Endodermal cell (in vitro differentiated cells): Measurements from ENCODE around the gene HHAT. TPM values are rescaled to one million over a fixed set of nuclear protein-coding genes. Genes with fewer than 3 reads are reported as not detected.

Experiments
- DNase-seq: peaks from one replicate; pipeline ENCODE4 v3.0.0-alpha.2; 2017
- H3K27ac ChIP-seq: 2 replicates; pipeline ENCODE4 v1.5.1; 2013; ENCODE audit warnings: mild to moderate bottlenecking, low read depth, low read length, moderate library complexity
- H3K27me3 ChIP-seq: 2 replicates; pipeline ENCODE4 v1.6.1; 2013; ENCODE audit warnings: mild to moderate bottlenecking, low read length, moderate library complexity; ENCODE audit not compliant: insufficient read depth, control insufficient read depth, poor library complexity, severe bottlenecking
- H3K36me3 ChIP-seq: 2 replicates; pipeline ENCODE4 v1.7.0; 2013; ENCODE audit warnings: mild to moderate bottlenecking, low read length, moderate library complexity; ENCODE audit not compliant: control insufficient read depth, insufficient read depth
- H3K4me1 ChIP-seq: one replicate; pipeline ENCODE4 v1.7.0; 2013; ENCODE audit warnings: low read length; ENCODE audit not compliant: control insufficient read depth, insufficient read depth
- H3K4me3 ChIP-seq: 2 replicates; pipeline ENCODE4 v1.5.1; 2013; ENCODE audit warnings: mild to moderate bottlenecking, low read length, moderate library complexity
- H3K9ac ChIP-seq: 2 replicates; pipeline ENCODE4 v1.6.1; 2013; ENCODE audit warnings: mild to moderate bottlenecking, low read length, moderate library complexity; ENCODE audit not compliant: poor library complexity, severe bottlenecking; ENCODE audit errors: extremely low read depth
- H3K9me3 ChIP-seq: 2 replicates; pipeline ENCODE4 v1.6.1; 2013; ENCODE audit warnings: mild to moderate bottlenecking, low read length, moderate library complexity; ENCODE audit not compliant: control insufficient read depth
- H3K27ac Mint-ChIP-seq: 2 replicates; pipeline ENCODE4 v1.8.0; 2020; ENCODE audit warnings: mixed read lengths
- H3K27me3 Mint-ChIP-seq: 2 replicates; pipeline ENCODE4 v1.8.0; 2021; ENCODE audit warnings: mild to moderate bottlenecking, mixed read lengths; ENCODE audit not compliant: insufficient read depth
- H3K36me3 Mint-ChIP-seq: 2 replicates; pipeline ENCODE4 v1.8.0; 2020; ENCODE audit warnings: low read depth, mixed read lengths
- H3K4me1 Mint-ChIP-seq: 2 replicates; pipeline ENCODE4 v1.8.0; 2020; ENCODE audit warnings: mixed read lengths
- H3K4me3 Mint-ChIP-seq: 2 replicates; pipeline ENCODE4 v1.8.0; 2020; ENCODE audit warnings: mild to moderate bottlenecking, moderate library complexity, mixed read lengths
- H3K9me3 Mint-ChIP-seq: 2 replicates; pipeline ENCODE4 v1.8.0; 2020; ENCODE audit warnings: mild to moderate bottlenecking, mixed read lengths
- WGBS, 2 experiments: methylation state at CpG; one replicate each; pipeline versions ENCODE4 v1.1.5 to v1.1.7; 2013; ENCODE audit warnings: missing lambda C conversion rate in 2 of 2, mixed read lengths in 1 of 2; ENCODE audit not compliant: insufficient coverage in 1 of 2, insufficient read length in 1 of 2; 5-methylcytosine and 5-hydroxymethylcytosine counted together
- total RNA-seq, 2 donors: library from RNA; stranded (reverse); fragmentation: NEBNext Ultra II Directional in 1 of 2; extraction: Animal tissue kit (Norgen Biotek cat#: 25700) in 1 of 2; gene quantifications; 2 replicates in 1 of 2; 3 replicates in 1 of 2; pipeline ENCODE4 v1.2.1, GENCODE V29; 2021
- TF ChIP-seq, protein P1 (sequence below): fragments of 200-600 bp; sonication (generic); conservative IDR thresholded peaks from 2 replicates; pipeline ENCODE4 v1.5.0; 2021; ENCODE audit warnings: antibody characterized with exemption, mild to moderate bottlenecking

Gene HHAT
- total RNA-seq, 2 donors from 2014 or later, result 6.9 to 9.8 TPM

DNA sequence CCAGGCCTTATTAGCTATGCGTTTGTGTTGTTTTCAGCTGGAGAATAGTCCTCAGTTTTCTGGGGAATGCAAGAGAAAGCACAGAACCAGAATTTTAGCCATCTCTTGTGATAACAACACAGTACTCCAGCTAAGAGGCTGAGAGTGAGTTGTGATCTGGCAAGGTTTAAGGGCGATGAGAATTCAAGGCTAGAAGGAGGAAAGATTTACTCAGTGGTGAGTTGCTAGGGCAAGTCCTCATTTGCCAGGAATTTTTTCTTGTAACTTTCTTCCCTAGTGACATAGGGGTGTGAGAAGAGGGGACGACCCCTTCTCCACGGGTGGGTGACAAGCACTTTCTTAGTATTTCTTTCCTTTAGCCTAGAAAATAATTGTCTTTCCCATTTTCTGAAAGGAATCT, 53.2 kb downstream of the HHAT start:
- Histone ChIP-seq H3K36me3 (no peaks in the 10 kb centered on the region), H3K4me3 (no peak overlapping the region), H3K27ac (no peak overlapping the region), H3K4me1 (no peaks in the 10 kb centered on the region), H3K9ac (no peak overlapping the region), H3K9me3 (no peaks in the 10 kb centered on the region), H3K27me3 (no peaks in the 10 kb centered on the region)
- H3K27me3 Mint-ChIP-seq, result no peaks in the 10 kb centered on the region
- no peaks in the 10 kb centered on the region for H3K36me3 Mint-ChIP-seq
- DNase-seq, result no peak
- H3K27ac Mint-ChIP-seq, result no peak overlapping the region
- no peak overlapping the region for H3K4me3 Mint-ChIP-seq
- TF ChIP-seq, protein P1, sequence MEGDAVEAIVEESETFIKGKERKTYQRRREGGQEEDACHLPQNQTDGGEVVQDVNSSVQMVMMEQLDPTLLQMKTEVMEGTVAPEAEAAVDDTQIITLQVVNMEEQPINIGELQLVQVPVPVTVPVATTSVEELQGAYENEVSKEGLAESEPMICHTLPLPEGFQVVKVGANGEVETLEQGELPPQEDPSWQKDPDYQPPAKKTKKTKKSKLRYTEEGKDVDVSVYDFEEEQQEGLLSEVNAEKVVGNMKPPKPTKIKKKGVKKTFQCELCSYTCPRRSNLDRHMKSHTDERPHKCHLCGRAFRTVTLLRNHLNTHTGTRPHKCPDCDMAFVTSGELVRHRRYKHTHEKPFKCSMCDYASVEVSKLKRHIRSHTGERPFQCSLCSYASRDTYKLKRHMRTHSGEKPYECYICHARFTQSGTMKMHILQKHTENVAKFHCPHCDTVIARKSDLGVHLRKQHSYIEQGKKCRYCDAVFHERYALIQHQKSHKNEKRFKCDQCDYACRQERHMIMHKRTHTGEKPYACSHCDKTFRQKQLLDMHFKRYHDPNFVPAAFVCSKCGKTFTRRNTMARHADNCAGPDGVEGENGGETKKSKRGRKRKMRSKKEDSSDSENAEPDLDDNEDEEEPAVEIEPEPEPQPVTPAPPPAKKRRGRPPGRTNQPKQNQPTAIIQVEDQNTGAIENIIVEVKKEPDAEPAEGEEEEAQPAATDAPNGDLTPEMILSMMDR, result no peak
- peaks cover 11% of the 10 kb centered on the region for H3K4me1 Mint-ChIP-seq
- H3K9me3 Mint-ChIP-seq, result no peaks in the 10 kb centered on the region
- 92 to 94% methylated on average over 2 to 4 of the region's 4 CpGs for WGBS, 2 experiments

DNA sequence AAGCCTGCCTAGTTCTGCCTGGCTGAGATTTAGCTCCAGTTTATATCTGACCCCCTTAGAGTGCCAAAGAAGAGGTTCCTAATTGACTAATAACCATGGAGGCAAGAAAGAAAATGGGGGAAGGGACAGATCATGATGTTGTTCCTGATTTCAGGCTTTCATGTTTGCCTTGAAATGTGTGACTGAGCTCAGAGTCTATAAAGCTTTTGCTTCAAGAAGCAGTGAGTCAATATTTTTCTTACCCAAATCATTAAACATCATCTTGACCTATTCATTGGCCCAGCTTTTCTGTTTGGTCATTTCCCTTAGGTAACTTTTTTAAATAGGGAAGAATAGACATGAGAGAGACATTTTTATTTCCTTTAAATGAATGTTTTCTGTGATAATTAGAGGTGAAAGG, 55.9 kb downstream of the HHAT start:
- DNase-seq, result no peak
- Mint-ChIP-seq H3K4me1 (peaks cover 11% of the 10 kb centered on the region), H3K27me3 (no peaks in the 10 kb centered on the region), H3K9me3 (peaks cover 6% of the 10 kb centered on the region), H3K27ac (no peak overlapping the region), H3K4me3 (no peak overlapping the region), H3K36me3 (peaks cover 4% of the 10 kb centered on the region)
- Histone ChIP-seq H3K4me3 (no peak overlapping the region), H3K9me3 (peaks cover 5% of the 10 kb centered on the region), H3K27ac (no peak overlapping the region), H3K36me3 (no peaks in the 10 kb centered on the region), H3K9ac (no peak overlapping the region), H3K27me3 (no peaks in the 10 kb centered on the region), H3K4me1 (no peaks in the 10 kb centered on the region)
- TF ChIP-seq, protein P1, result no peak

DNA sequence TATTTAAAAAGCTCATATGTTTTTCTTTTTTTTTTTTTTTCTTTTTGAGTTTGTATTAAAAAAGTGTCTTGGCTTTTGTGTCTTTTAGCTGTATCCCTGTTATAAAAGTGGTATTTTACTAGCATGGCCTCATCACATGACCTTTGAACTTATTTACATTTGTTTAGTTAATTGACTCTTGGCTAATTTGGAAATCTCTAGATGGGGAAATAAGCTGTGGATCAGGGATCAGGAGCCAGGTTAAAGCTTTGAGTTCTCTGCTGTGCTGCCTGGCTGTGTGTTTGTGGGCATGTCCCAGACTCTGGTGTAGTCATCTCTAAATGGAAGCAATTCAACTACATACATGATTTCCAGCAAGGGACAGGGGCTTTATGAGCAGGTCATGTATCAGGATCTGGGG, 56.5 kb downstream of the HHAT start:
- no peaks in the 10 kb centered on the region for H3K27me3 ChIP-seq
- no peak overlapping the region for H3K4me3 ChIP-seq
- TF ChIP-seq, protein P1, result no peak
- H3K27ac ChIP-seq, result no peak overlapping the region
- no peak overlapping the region for H3K9ac ChIP-seq
- peaks cover 11% of the 10 kb centered on the region for H3K4me1 Mint-ChIP-seq
- H3K4me1 ChIP-seq, result no peaks in the 10 kb centered on the region
- no peaks in the 10 kb centered on the region for H3K36me3 ChIP-seq
- DNase-seq, result no peak
- H3K9me3 ChIP-seq, result peaks cover 6% of the 10 kb centered on the region
- H3K27ac Mint-ChIP-seq, result no peak overlapping the region
- no peak overlapping the region for H3K4me3 Mint-ChIP-seq
- no peaks in the 10 kb centered on the region for H3K27me3 Mint-ChIP-seq
- peaks cover 7% of the 10 kb centered on the region for H3K36me3 Mint-ChIP-seq
- peaks cover 7% of the 10 kb centered on the region for H3K9me3 Mint-ChIP-seq
